Amygdala (tissue), 56 donors: ENCODE results near the gene CPAMD8.

Experiments used
- DNase-seq, 56 donors: peaks; one replicate each; lab custom pipeline; 2025; lab: John Stamatoyannopoulos, UW

The CPAMD8 gene

GRCh38 chr19:16922949-16923348 is 103.7 kb downstream of the CPAMD8 start:
- no peak for DNase-seq

- DNase-seq, result no peak
These were observed 104.0 kb downstream of the CPAMD8 start for GRCh38 chr19:16922592-16922934.

GRCh38 chr19:16921766-16922591 is 104.6 kb downstream of the CPAMD8 start:
- no peak for DNase-seq

- no peak for DNase-seq
These were observed 105.6 kb downstream of the CPAMD8 start for GRCh38 chr19:16920816-16921529.

GRCh38 chr19:16919496-16919895 is 107.1 kb downstream of the CPAMD8 start:
- DNase-seq, result no peak

GRCh38 chr19:16917401-16917800 is 109.2 kb downstream of the CPAMD8 start:
- no peak for DNase-seq

- no peak for DNase-seq
These were observed 110.9 kb downstream of the CPAMD8 start for GRCh38 chr19:16915734-16916133.

- DNase-seq, result no peak
These were observed 111.5 kb downstream of the CPAMD8 start for GRCh38 chr19:16915135-16915534.

- no peak for DNase-seq
These were observed 112.2 kb downstream of the CPAMD8 start for GRCh38 chr19:16914421-16914820.

GRCh38 chr19:16912780-16913179 is 113.8 kb downstream of the CPAMD8 start:
- no peak for DNase-seq

GRCh38 chr19:16911046-16911445 is 115.6 kb downstream of the CPAMD8 start:
- DNase-seq, result no peak

- DNase-seq, result no peak
These were observed 117.9 kb downstream of the CPAMD8 start for GRCh38 chr19:16908759-16909158.

- no peak for DNase-seq
These were observed 122.0 kb downstream of the CPAMD8 start for GRCh38 chr19:16904599-16904998.

- DNase-seq, result no peak
These were observed 123.3 kb downstream of the CPAMD8 start for GRCh38 chr19:16903347-16903746.

GRCh38 chr19:16902545-16902944 is 124.1 kb downstream of the CPAMD8 start:
- DNase-seq, result no peak

GRCh38 chr19:16901491-16902175 is 125.0 kb downstream of the CPAMD8 start:
- DNase-seq, result peak in 6 of 56 donors; percentile 7 to 44 (median 18)

- DNase-seq, result no peak
These were observed 127.0 kb downstream of the CPAMD8 start for GRCh38 chr19:16899566-16900075.

- no peak for DNase-seq
These were observed 128.1 kb downstream of the CPAMD8 start for GRCh38 chr19:16898361-16899015.

GRCh38 chr19:16897856-16898161 is 128.8 kb downstream of the CPAMD8 start:
- DNase-seq, result no peak

- DNase-seq, result peak in 51 of 56 donors; percentile 21 to 91 (median 69)
These were observed 129.4 kb downstream of the CPAMD8 start for GRCh38 chr19:16897029-16897855.
